Liver (tissue), 3 donors: ENCODE data around the gene SLC36A3.

Experiments
- CTCF ChIP-seq: fragments of 150-350 bp; IDR thresholded peaks from 2 replicates; pipeline ENCODE4 v1.5.1; 2017; ENCODE audit warnings: improper control_type of control experiment, low read depth, low read length; ENCODE audit not compliant: missing input control
- FOXA1 ChIP-seq: IDR thresholded peaks from 2 replicates; pipeline ENCODE4 v1.6.1; 2016; ENCODE audit warnings: antibody characterized with exemption
- RAD21 ChIP-seq, 2 donors: IDR thresholded peaks; 2 replicates each; pipeline ENCODE4 v1.6.1; 2016; ENCODE audit warnings: antibody characterized with exemption in 2 of 2, mild to moderate bottlenecking in 2 of 2
- YY1 ChIP-seq: IDR thresholded peaks from 2 replicates; pipeline ENCODE4 v1.6.1; 2016; ENCODE audit warnings: antibody characterized with exemption, mild to moderate bottlenecking
- TF ChIP-seq, protein P1 (sequence below): IDR thresholded peaks from 2 replicates; pipeline ENCODE4 v1.6.1; 2016; ENCODE audit warnings: antibody characterized with exemption
- donor health status: healthy.
- donor health status: healthy.

- TF ChIP-seq CTCF = no peak
- TF ChIP-seq RAD21 (IDR thresholded peaks at IDR 0.05) = peak; percentile 40 to 55
- peak; percentile 87 for TF ChIP-seq YY1
- peak; percentile 59 for TF ChIP-seq FOXA1
- TF ChIP-seq, protein P1, sequence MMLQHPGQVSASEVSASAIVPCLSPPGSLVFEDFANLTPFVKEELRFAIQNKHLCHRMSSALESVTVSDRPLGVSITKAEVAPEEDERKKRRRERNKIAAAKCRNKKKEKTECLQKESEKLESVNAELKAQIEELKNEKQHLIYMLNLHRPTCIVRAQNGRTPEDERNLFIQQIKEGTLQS = peak; percentile 17
These were observed 68.9 kb downstream of the SLC36A3 start for GRCh38 chr5:151234476-151235238.
